Neural crest cell (in vitro differentiated cells): ENCODE measurements around the gene MYO10. TPM values are rescaled to one million over a fixed set of nuclear protein-coding genes. Genes with fewer than 3 reads are reported as not detected.

Source experiments
- DNase-seq: peaks from one replicate; pipeline ENCODE4 v3.0.0; 2021; ENCODE audit warnings: low read depth, mixed read lengths, low spot score
- H3K27ac Mint-ChIP-seq: one replicate; pipeline ENCODE4 v1.8.0; 2021; ENCODE audit warnings: mild to moderate bottlenecking, mixed read lengths; ENCODE audit not compliant: unreplicated experiment
- H3K27me3 Mint-ChIP-seq: 2 replicates; pipeline ENCODE4 v1.8.0; 2021; ENCODE audit warnings: low read depth, mild to moderate bottlenecking, mixed read lengths
- H3K36me3 Mint-ChIP-seq: 2 replicates; pipeline ENCODE4 v1.8.0; 2021; ENCODE audit warnings: low read depth, mild to moderate bottlenecking, mixed read lengths
- H3K4me1 Mint-ChIP-seq: 2 replicates; pipeline ENCODE4 v1.8.0; 2021; ENCODE audit warnings: mixed read lengths
- H3K4me3 Mint-ChIP-seq: one replicate; pipeline ENCODE4 v1.8.0; 2021; ENCODE audit warnings: mild to moderate bottlenecking, mixed read lengths
- H3K9me3 Mint-ChIP-seq: 2 replicates; pipeline ENCODE4 v1.8.0; 2021; ENCODE audit warnings: mixed read lengths
- total RNA-seq: library from RNA; stranded (reverse); gene quantifications from 2 replicates; pipeline ENCODE4 v1.2.1, GENCODE V29; 2021
- TF ChIP-seq, protein P1 (sequence below): fragments of 200-600 bp; sonication (generic); conservative IDR thresholded peaks from 2 replicates; pipeline ENCODE4 v1.5.0; 2021; ENCODE audit warnings: antibody characterized with exemption, mild to moderate bottlenecking

MYO10 gene
- total RNA-seq, 1 donor from 2014 or later = 94.4 TPM

DNA sequence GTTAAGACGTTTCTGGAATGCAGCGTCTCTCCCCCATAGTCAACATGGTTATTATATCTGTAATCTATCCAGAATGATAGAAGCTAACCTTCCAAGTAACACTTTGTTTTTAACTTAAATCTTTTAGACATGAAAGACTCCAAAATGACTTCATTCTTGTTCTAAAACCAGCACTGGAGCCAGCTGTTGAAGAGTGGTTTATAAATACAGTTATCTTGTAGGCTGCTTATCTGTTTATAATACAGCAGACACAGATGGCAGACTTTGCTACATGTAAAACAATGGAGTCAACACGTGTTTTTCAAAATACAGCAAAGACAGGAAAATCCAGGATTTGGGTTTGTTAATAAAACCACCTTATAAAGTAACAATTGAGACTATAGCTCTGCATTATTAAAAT, 270.5 kb downstream of the MYO10 start:
- Mint-ChIP-seq H3K27me3 (no peaks in the 10 kb centered on the region), H3K27ac (no peak overlapping the region), H3K36me3 (peaks cover 16% of the 10 kb centered on the region), H3K9me3 (no peaks in the 10 kb centered on the region), H3K4me1 (peaks cover 3% of the 10 kb centered on the region), H3K4me3 (no peak overlapping the region)
- no peak for DNase-seq
- TF ChIP-seq, protein P1, sequence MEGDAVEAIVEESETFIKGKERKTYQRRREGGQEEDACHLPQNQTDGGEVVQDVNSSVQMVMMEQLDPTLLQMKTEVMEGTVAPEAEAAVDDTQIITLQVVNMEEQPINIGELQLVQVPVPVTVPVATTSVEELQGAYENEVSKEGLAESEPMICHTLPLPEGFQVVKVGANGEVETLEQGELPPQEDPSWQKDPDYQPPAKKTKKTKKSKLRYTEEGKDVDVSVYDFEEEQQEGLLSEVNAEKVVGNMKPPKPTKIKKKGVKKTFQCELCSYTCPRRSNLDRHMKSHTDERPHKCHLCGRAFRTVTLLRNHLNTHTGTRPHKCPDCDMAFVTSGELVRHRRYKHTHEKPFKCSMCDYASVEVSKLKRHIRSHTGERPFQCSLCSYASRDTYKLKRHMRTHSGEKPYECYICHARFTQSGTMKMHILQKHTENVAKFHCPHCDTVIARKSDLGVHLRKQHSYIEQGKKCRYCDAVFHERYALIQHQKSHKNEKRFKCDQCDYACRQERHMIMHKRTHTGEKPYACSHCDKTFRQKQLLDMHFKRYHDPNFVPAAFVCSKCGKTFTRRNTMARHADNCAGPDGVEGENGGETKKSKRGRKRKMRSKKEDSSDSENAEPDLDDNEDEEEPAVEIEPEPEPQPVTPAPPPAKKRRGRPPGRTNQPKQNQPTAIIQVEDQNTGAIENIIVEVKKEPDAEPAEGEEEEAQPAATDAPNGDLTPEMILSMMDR = no peak

DNA sequence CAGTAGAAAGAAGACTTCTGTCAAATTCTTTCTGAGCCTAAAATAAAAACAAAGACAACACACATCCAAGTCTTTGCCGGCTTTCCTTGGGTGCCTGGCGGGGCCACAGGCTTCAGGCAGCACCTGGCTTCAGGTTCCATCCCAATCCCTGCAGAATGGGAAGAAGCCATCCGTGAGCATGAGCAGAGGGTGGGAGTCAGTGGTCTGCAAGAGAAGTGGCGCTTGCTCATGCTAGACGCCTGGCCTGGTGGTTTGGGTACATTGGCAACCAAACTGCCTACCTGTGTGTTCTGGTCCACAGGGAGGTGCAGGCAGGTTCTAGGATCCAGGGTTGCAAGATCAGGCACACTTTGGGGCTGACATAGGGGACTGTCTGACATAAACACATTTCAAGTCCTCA, 271.7 kb downstream of the MYO10 start:
- Mint-ChIP-seq H3K9me3 (no peaks in the 10 kb centered on the region), H3K27ac (no peak overlapping the region), H3K36me3 (peaks cover 11% of the 10 kb centered on the region)

DNA sequence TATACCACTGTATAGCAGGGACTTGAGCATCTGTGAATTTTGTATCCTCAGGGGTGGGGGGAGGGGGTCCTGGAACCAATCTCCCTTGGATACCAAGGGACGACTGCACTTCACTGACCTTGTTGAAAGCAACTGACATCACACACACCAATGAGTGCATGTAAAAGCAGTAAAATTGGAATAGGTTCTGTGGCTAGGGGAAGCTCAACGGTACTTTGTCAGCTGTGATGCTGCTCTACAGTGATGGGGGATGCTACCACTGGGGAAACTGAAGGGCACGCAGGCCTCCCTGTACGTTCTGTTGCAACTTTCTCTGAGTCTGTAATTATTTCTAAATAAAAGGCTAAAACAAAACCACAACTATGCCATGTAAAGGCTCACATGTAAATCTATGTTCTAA, 272.2 kb downstream of the MYO10 start:
- TF ChIP-seq, protein P1 = no peak
- H3K27ac Mint-ChIP-seq = no peak overlapping the region
- H3K4me3 Mint-ChIP-seq = peak overlapping the region; percentile 39
- no peaks in the 10 kb centered on the region for H3K9me3 Mint-ChIP-seq
- DNase-seq = no peak
- H3K36me3 Mint-ChIP-seq = peaks cover 11% of the 10 kb centered on the region
- H3K27me3 Mint-ChIP-seq = no peaks in the 10 kb centered on the region
- peaks cover 3% of the 10 kb centered on the region for H3K4me1 Mint-ChIP-seq

More for the DNA sequence above, 271.7 kb downstream of the MYO10 start:
- Mint-ChIP-seq H3K4me1 (peaks cover 3% of the 10 kb centered on the region), H3K27me3 (no peaks in the 10 kb centered on the region), H3K4me3 (no peak overlapping the region)
- TF ChIP-seq, protein P1 = no peak
- no peak for DNase-seq

DNA sequence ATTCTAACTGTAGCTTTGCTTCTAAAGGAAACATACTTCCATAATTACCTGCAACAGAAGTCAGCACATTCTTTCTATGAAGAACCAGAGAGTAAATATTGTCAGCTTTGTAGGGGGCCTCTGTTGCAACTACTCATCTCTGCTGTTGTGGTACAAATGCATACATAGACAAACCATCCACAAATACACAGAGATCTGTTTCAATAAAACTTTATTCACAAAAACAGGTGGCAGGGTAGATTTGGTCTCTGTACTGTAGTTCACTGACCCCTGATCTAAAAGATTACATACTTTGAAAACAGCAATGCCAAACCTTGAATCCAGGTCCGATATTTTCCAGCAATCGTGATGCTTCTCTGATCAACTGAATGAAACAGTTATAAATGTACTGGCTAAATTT, 274.4 kb downstream of the MYO10 start:
- Mint-ChIP-seq H3K27me3 (no peaks in the 10 kb centered on the region), H3K4me3 (no peak overlapping the region), H3K4me1 (peaks cover 3% of the 10 kb centered on the region), H3K27ac (no peak overlapping the region), H3K9me3 (no peaks in the 10 kb centered on the region), H3K36me3 (peaks cover 3% of the 10 kb centered on the region)
- no peak for DNase-seq
- TF ChIP-seq, protein P1 = no peak

DNA sequence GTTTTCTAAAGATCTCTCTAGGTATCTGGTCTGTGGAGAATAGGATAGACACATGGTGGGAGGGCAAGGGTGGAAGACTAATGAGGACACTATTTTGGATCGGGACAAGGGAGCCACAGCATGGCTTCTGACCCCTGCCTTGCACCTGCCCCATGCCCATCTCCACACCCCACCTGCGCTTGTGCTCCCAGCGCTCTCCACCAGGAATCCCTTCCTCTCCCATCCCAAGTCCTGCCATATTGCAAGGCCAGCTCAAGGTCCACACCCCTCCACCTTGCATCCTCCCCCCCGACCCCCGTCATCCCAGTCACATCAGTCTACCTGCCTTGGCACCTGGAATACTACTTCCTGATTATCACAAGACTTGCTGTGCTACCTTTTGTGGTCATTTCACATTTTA, 275.1 kb downstream of the MYO10 start:
- H3K27me3 Mint-ChIP-seq = no peaks in the 10 kb centered on the region
- TF ChIP-seq, protein P1 = no peak
- H3K36me3 Mint-ChIP-seq = peaks cover 3% of the 10 kb centered on the region
- H3K4me3 Mint-ChIP-seq = no peak overlapping the region
- no peaks in the 10 kb centered on the region for H3K9me3 Mint-ChIP-seq
- peaks cover 3% of the 10 kb centered on the region for H3K4me1 Mint-ChIP-seq
- H3K27ac Mint-ChIP-seq = no peak overlapping the region
- DNase-seq = no peak

DNA sequence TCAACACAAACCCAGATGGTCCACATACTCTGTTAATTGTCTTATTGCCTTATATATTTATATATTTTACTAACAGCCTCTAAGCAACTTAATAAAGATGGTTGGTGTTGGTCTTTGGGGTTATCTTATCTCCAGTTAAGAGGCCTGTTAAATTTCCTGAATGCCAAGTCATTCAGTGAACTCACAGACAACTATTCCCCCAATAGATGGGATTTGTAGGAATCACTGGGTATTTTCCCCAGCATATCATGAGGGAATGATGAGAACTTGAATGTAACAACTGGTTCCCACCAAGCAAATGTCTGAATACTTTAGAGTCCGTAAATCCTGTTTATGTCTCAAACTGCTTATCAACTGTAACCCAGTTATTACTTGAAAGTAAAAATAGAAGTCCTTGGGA, 276.6 kb downstream of the MYO10 start:
- DNase-seq = no peak
- Mint-ChIP-seq H3K9me3 (no peaks in the 10 kb centered on the region), H3K27me3 (no peaks in the 10 kb centered on the region), H3K4me1 (peaks cover 3% of the 10 kb centered on the region), H3K27ac (no peak overlapping the region), H3K36me3 (peaks cover 3% of the 10 kb centered on the region), H3K4me3 (no peak overlapping the region)
- TF ChIP-seq, protein P1 = no peak
